NCI-H2196 treated with DMSO at 0.1 percent for 48 hours (cell line): ENCODE data around the gene CLOCK.

Experiments
- DNase-seq: peaks from one replicate; lab custom pipeline; 2025; ENCODE audit not compliant: unreplicated experiment; lab: John Stamatoyannopoulos, UW

Gene CLOCK

GRCh38 chr4:55485821-55486220 lies 60.9 kb downstream of the CLOCK start:
- no peak for DNase-seq

- no peak for DNase-seq
Measured at GRCh38 chr4:55483315-55483714, 63.4 kb downstream of the CLOCK start.

DNA sequence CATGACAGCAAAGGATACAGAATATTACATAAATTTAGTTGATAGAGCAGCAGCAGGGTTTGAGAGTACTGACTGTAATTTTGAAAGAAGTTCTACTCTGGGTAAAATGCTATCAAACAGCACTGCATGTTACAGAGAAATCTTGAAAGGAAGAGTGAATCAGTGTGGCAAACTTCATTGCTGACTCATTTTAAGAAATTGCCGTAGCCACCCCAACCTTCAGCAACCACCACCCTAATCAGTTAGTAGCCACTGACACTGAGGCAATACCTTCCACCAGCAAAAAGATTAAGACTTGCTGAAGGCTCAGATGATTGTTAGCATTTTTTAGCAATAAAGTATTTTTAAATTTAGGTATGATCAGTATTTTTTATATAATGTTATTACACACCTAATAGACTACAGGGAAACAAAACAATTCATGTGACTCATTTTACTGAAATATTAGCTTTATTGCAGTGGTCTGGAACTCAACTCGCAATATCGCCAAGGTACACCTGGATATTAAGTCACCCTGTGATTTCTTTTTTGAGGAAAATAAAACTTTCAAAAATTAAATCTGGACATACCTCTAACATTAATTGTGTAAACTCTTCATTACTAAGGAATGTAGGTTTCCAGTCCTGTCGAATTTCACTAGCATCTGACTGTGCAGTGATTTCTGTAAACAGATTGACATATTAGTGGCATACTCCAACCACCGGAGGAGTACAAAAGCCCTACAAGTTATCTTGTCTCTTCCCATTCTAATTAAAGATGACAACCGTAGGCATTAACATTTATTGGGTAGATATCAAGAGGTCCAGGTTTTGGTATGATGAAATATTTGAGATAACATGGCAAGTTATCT lies 71.1 kb downstream of the CLOCK start:
- DNase-seq = no peak

GRCh38 chr4:55469979-55470378 lies 76.7 kb downstream of the CLOCK start:
- no peak for DNase-seq

- no peak for DNase-seq
Measured at GRCh38 chr4:55468724-55469123, 78.0 kb downstream of the CLOCK start.

DNA sequence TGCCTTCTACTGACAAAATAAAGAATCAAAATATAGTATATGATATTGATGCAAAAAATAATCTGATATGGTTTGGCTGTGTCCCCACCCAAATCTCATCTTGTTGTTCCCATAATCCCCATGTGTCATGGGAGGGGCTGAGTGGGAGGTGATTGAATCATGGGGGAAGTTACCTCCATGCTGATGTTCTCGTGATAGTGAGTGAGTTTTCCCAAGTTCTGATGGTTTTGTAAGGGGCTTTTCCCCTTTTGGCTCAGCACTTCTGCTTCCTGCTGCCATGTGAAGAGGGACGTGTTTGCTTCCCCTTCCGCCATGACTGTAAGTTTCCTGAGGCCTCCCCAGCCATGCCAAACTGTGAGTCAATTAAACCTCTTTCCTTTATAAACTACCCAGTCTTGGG lies 80.7 kb downstream of the CLOCK start:
- DNase-seq = no peak

GRCh38 chr4:55458611-55459010 lies 88.1 kb downstream of the CLOCK start:
- no peak for DNase-seq

DNA sequence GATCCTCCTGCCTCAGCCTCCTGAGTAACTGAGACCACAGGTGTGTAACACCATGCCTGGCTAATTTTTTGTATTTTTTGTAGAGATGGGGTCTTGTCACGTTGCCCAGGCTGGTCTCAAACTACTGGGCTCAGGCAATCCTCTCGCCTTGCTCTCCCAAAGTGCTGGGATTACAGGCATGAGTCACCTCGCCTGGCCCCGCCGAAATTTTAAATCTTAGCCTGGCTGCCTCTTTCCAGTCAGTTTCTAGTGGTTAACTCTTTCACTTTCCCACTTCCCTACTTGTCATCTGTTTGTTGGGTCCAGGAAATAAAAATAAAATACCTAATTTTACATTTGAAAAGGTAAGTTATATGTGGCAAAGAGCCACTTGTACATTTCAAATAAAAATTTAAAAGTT lies 88.5 kb downstream of the CLOCK start:
- no peak for DNase-seq

DNA sequence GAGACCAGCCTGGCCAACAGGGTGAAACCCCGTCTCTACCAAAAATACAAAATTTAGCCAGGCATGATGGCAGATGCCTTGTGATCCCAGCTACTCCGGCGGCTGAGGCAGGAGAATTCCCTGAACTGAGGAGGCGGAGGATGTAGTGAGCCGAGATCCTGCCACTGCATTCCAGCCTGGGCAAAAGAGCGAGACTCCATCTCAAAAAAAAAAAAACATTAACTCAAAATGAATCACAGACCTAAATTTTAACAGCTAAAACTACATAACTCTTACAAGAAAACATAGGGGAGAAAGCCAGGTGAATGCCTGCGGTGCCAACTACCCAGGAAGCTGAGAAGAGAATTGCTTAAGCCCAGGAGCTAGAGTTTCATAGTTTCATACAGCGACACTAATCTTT lies 96.1 kb downstream of the CLOCK start:
- DNase-seq = no peak

DNA sequence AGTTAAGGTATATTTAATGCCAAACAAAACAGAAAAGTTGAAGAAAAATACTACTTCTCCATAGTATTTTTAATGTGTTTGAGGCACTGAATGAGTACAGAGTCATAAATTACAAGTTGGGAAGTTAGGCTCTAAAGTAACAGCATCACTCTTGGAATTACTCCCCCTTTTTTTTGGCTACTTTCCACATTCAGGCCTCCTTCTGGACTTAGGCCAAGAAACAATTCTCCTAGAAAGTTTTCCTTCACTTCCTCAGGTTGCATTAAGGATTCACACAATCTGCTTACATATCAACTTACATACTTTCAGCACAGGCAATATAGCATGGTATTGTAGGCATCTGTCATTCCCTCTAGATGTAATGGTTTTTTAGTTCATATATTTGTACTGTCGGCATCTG lies 98.9 kb downstream of the CLOCK start:
- no peak for DNase-seq

DNA sequence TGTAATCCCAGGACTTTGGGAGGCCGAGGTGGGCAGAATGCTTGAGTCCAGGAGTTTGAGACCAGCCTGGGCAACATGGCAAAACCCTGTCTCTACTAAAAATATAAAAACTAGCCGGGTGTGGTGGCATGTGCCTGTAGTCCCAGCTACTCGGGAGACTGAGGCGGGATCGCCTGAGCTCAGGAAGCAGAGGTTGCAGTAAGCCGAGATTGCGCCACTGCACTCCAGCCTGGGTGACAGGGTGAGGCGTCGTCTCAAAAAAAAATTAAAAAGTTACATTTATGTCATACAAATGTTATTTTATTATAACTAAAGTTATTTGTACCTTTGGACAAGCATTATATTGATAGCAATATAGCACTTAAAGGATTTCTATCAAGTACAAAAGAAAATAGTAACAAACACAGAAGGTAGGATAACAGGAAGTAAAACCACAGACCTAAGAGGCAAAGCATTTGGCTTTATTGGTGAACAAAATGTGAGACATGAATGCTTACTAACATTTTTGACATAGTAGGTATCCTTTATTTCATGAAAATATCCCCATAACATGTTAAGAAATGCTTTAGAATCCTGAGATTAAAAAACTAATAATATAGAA lies 99.5 kb downstream of the CLOCK start:
- DNase-seq = no peak

DNA sequence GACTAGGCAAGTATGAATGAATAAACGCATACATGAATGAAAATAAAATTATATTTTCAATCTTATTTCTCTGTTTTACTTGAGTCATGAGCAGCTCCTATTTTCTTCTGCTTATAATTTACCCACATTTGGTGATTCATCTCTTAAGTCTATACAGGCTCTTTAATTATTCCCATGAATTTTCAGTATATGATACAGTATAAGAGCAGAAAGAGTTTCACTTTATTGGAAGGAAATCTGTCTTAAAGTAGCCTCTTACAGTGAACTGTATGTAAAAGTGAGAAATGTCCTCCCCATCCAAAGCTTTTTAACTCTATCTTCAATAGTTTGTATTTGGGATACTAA lies 100.2 kb downstream of the CLOCK start:
- no peak for DNase-seq

- no peak for DNase-seq
Measured at GRCh38 chr4:55445921-55446577, 100.7 kb downstream of the CLOCK start.

DNA sequence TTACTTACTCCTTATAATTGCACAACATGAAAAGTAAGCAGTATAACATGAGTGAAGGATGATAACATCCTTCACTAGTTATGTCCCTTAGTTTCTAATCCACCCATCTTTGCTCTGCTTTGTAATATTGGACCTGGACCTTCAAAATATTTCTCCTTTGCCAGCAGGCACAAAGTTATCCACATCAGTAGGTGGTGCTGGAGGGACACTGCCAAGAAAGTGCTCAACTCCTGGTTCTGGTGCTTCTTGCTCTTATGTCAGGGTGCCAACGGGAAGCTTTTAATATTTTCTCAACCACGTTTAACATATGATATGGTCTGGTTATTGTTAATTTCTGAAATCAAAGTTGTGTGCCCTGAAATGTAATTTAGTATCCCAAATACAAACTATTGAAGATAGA lies 101.9 kb downstream of the CLOCK start:
- DNase-seq = no peak

DNA sequence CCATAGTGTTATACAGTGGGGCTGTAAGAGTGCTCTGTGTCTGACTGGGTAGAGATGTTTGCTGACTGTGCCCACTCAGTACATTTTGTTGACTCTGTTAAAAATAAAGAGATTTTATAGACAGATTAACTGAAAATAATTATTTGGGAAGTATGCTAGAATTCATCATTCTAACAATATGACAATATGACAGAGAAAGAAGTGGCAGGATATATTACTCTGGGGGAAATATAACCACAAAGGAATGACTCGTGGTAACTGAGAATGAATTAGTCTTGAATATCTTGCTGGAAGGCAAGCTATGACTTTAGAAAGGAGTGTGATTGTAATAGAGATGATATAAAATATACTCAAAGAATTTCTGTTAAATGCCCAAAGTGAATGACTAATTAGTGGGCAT lies 104.2 kb downstream of the CLOCK start:
- DNase-seq = no peak

DNA sequence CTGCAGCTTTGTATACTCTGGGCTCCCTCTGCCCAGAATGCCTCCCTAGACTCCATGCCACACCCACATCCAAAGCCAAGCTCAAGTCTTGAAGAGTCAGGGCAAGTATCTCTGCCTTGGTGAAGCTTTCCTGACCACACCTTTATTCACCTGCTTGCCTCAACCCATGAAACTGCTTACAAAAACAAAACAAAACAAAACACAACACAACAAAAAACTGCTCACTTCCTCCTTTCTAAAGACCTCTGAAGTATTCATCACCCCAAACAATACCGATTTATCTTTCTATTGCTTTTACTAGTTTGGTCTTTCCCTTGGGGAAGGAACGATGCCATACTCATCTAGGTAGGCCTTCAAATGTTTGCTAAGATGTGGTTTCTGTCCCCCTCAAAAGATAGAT lies 105.9 kb downstream of the CLOCK start:
- DNase-seq = no peak

GRCh38 chr4:55439023-55439422 lies 107.7 kb downstream of the CLOCK start:
- no peak for DNase-seq

DNA sequence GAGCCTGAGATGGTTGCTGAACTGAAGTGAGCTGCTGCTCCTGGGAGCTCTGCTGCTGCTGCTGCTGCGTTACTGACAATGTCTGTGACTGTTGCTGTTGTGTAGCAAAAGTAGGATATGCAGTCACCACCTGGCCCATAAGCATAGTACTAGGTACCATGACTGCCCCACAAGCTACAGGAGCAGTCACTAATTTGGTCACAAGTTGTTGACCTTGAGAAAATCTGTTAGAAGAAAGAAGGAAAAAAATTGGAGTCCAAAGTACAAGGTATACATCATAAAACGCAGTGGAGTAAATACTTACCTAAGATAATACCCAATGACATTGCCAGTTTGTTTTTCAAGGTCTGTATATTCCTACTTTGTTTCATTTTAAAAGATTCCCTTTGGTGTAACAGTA lies 108.4 kb downstream of the CLOCK start:
- DNase-seq = no peak

DNA sequence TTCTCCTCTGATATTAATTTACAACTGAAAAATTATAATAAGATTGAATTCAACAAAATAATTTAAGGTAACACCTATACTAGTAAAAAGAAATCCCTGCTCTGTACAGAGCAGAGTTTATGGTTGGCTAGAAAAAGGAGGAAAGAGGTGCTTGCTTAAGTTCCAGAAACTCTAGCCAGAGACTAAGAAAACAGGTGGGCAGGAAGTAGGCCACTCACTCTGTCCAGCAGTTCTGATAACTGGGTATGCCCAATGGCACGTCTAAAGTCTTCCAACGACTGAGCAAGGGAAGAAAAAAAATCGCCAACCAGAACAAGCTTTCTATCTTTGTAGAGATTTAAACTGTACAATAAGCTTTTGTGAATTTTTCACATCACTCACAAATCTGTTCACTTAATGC lies 108.9 kb downstream of the CLOCK start:
- no peak for DNase-seq

GRCh38 chr4:55437356-55437796 lies 109.3 kb downstream of the CLOCK start:
- DNase-seq = no peak

DNA sequence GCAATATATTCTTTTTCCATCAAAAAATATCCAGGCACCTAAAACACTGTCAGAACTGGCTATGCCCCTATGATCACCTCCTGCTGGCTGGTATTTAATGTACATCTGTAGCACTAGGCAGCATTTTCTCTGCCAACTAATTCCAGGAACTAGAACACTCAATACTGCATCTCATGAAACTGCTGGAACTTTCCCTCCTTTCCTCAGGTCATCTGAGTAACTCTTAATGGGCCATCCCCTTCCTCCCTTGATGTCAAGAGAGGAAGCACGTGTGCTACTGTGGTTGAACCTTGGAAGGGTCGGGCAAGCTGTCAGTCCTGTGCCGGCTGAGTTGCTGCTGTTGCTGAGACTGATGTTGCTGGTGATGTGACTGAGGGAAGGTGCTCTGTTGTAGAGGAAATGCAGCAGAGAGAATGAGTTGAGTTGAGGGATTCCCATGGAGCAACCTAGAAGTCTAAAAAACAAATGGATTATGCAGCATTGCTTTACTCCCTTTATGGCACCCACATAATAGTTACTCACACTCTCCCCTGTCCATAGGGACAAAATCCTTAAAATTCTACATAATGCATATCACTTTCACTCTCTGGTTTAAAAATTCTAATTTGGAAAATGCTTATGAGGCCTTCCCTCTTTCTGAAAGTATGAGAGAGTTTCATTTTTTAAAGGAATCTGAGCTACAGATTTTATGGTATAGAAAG lies 111.4 kb downstream of the CLOCK start:
- no peak for DNase-seq
